IPS DF 19.7 (cell line): ENCODE measurements around the gene CRKL.
"Not testable (repeated sequence)": the region's sequence is repeated elsewhere in the genome, so short reads cannot be mapped to it uniquely, and the experiment has no call there.

Experiments
- DNase-seq: peaks from one replicate; pipeline ENCODE4 v3.0.0-alpha.2; 2013; ENCODE audit warnings: low read depth, low spot score

CRKL gene

DNA sequence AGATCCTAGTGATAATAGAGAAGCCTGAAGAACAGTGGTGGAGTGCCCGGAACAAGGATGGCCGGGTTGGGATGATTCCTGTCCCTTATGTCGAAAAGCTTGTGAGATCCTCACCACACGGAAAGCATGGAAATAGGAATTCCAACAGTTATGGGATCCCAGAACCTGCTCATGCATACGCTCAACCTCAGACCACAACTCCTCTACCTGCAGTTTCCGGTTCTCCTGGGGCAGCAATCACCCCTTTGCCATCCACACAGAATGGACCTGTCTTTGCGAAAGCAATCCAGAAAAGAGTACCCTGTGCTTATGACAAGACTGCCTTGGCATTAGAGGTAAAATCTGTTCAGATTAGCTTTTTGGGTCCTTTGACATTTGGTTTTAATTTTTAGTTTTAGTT lies 16.7 kb downstream of the CRKL start:
- DNase-seq, result no peak

- not testable (repeated sequence) for DNase-seq
Measured at GRCh38 chr22:20935049-20935448, 17.8 kb downstream of the CRKL start.

GRCh38 chr22:20935780-20936539 lies 18.8 kb downstream of the CRKL start:
- DNase-seq, result not testable (repeated sequence)

GRCh38 chr22:20937031-20937793 lies 20.0 kb downstream of the CRKL start:
- no peak for DNase-seq

DNA sequence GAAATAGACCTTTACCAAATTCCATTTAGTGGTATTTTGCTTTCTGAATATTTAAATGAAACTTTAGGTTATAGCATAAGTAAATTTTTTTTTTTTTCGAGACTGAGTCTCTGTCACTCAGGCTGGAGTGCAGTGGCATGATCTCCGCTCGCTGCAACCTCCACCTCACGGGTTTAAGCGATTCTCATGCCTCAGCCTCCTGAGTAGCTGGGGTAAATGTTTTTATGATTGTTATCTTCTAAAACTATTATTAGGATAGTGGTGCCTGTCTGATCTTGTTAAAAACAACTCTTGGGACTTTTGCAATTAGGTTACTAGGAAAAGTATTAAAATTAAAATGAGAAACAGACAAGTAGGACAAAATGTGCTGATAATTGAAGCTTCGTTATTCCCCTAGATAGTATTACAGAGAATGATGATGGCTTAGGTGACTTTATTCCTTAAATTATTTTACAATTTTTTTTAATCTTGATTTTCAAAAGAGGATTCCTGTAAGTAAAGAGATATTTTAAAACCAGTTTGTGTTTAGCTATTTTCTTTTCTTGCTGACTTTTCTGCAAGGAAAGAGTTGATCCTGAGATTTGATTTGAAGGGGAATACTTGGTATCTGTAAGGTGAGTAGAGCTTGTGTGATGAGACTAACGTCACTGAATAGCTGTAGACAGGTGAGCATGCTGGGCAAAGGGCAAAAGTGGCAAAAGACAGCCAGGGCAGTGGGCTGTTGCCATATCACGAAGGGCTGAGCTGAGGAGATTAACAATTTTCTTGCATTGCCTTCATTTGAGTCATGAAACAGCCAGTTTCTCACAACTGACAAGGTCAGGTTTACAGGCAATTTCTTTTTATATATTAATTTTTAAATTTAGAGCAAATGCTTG lies 20.8 kb downstream of the CRKL start:
- no peak for DNase-seq

DNA sequence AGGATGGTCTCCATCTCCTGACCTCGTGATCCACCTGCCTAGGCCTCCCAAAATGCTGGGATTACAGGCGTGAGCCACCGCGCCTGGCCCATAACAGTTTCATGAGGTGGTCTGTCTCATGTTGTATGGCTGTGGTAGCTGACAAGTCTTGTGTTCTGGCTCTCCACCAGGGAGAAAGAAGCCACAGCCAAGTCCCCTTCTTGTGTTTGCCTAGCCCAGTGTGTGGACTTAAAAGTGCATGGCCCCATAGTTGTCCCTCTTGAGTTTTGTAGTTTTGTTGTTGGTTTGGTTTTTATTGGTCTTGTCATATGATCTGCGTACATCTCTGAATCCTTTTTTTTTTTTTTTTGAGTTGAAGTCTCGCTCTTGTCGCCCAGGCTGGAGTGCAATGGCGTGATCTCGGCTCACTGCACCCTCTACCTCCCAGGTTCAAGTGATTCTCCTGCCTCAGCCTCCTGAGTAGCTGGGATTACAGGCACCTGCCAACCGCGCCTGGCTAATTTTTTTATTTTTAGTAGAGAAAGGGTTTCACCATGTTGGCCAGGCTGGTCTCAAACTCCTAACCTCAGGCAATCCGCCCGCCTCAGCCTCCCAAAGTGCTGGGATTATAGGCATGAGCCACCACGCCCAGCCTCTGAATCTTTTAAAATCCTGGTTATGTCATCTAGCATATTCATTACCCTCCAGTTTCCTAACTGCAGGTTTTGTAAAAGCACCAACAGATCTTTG lies 22.4 kb downstream of the CRKL start:
- not testable (repeated sequence) for DNase-seq

DNA sequence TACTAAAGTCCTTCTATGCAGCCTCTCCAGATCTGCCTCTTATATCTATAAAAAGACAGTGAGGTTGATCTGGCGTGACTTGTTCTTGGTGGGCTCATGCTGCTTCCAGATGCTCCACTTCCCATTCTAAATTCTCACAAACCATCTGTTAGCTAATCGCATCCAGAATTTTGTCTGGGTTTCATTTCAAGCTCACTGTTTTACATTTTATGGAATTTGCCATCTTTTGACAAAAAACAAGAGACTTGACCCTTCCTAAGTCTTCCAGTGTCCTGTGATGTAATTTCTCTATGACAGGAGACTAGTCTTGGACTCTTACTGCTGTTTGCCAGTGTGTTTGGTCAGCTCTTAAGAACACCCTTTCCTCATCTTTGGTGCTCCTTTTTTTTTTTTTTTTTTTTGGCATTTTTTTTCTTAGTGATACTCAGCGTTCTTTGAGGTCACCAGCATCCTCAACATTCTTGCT lies 23.0 kb downstream of the CRKL start:
- no peak for DNase-seq

DNA sequence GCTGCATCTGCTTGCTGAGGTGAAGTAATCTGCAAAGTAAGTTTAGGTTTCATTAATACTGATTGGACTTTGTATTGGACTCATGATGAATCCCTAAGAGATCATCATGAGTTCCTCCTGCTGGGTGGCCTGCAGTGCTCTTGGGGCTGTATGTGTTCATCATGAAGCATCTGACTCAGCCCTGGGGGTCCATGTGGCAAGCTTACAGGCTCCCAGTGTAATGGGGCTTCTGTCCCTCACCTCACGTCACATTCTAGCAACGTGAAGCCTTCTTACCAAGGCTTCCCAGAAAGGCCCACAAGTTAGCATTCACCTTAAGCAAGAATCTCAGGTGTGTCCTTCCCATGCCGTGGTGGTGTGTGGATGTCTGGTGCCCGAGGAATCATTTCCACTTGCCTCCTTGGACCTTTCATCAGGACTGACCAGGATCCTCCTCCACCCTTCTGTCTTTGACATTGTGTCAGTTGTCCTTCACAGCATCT lies 23.7 kb downstream of the CRKL start:
- DNase-seq, result no peak

GRCh38 chr22:20942203-20942902 lies 25.1 kb downstream of the CRKL start:
- not testable (repeated sequence) for DNase-seq

- no peak for DNase-seq
Measured at GRCh38 chr22:20943104-20943933, 26.1 kb downstream of the CRKL start.

- no peak for DNase-seq
Measured at GRCh38 chr22:20944042-20944441, 26.8 kb downstream of the CRKL start.

DNA sequence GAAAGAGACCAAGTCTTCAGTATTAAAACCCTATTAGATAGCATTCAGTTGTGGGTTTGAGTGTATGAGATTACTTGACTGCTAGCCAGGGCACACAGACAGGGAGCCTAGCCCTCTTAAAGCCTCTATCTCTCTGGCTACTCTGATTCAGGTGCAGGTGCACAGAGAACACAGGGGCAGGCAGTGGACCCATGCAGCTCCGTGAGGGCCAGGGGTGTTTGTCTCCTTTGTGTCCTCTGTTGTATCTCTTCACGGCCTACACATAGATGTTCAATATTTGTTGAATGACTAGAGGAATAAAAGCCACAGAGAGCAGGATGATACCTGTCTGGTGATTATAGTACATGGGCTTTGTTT lies 28.3 kb downstream of the CRKL start:
- no peak for DNase-seq

DNA sequence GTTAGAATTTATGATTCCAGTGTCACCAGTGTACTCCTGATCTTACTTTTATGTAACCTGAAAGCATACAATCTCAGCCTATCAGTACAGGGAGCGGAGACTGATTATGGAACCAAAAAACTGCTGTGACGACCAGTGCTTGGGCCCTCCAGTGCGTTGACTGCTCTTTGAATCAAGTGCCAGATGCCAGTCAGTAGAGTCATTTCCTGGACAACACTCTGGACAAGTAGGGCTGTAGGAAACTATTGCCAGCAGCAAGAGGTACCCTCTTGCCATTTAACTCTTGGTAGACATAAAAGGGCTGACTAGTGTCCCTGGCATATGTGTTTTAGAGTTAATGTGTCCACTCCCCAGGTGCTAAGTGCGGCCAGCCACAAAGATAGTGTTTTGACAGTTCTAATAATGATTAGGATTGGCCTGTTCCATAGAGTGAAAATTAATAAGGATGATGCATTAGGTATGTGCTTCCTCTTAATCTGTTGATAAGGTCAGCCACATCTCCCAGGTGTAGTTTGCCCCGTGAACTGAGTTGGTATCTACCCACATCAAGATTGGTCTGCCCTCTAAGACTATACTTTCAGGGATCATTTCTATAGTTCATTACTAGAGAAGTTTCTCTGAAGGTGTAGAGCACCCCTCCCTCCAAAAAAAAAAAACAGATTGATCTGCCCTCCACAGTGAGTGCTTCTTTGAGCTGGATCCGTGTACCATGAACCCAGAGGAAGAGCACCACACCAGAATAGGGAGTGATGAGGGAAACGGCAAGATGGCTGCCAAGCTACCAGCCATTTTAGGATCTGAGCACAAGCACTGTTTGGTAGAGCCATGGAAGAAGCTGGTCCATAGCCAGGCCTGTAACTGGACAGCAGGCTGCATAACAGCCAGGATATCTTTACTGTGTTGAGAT lies 29.1 kb downstream of the CRKL start:
- DNase-seq, result no peak

GRCh38 chr22:20946991-20947390 lies 29.8 kb downstream of the CRKL start:
- no peak for DNase-seq

GRCh38 chr22:20948450-20948849 lies 31.2 kb downstream of the CRKL start:
- DNase-seq, result no peak

DNA sequence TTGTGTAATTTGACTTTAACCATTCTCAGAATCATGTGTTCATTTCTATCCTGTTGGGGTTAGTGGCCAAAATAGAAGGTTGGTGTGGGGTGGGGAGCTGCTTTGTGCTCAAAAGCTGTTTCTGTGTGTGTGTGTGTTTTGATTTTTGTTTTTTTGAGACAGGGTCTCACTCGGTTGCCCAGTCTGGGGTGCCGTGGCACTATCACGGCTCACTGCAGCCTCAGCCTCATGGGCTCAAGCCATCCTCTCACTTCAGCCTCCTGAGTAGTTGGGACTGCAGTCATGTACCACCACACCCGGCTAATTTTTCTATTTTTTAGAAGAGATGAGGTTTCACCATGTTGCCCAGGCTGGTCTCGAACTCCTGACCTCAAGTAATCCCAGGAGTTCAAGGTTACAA lies 31.8 kb downstream of the CRKL start:
- DNase-seq, result no peak

DNA sequence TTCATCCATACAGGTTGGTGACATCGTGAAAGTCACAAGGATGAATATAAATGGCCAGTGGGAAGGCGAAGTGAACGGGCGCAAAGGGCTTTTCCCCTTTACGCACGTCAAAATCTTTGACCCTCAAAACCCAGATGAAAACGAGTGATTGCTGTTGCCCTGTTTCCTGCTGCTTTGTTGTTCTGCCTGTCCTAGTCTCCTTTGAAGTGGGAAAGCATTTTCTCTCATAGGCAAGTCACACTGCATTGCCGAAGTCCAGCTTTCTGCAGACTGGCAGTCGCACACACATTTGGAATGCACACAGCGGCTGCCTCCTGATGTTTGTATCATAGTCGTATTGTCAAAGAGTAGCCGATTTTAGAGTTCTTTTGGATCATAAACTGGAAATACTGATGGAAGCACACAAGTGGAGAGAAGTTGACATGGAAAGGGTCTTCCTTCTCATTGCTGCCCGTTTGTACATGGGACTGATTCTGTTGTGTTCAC lies 32.5 kb downstream of the CRKL start:
- no peak for DNase-seq

DNA sequence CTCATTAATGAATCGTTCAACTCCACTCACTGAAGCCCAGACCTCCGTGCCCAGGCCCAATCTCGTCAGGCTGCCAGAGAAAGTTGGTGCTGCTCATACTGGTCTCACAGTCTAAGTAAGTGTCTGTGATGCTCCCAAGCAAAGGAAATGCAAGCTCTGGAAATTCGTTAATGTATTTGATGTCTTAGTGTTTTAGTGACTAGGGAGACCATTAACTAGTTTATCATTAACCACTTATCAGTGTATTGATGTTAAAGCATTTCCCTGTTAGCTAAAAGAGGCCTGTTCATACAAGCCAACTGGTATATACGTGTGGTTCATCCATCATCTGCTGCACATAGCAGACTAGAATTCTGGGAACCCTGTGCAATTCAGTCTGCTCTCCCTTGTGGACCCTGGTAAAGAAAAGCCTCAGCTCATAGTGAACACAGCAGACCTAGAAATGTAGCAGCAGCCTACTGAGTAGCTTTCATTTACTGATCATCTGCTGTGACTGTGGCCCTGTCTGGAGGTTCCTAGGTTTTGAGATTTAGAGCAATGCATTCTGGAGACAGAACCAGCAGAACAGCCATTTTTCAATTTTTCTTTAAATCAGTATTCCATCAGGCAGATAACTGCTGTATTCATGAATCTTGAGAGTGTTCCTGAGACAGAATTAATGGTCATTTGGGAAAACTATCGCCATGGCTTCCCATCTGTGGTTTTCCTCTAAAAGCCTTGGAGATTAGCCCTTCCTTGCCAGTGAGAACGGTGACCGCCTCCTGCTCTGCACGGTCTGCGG lies 34.1 kb downstream of the CRKL start:
- no peak for DNase-seq
